Measurements from ENCODE around the gene SIL1.

Gene SIL1

GRCh38 chr5:138949988-138950387 lies 248.2 kb downstream of the SIL1 start:
- Histone ChIP-seq H3K36me3 (ENCODE audit: control insufficient read depth, insufficient read depth, low read length) (no peaks in the 10 kb centered on the region), H3K4me3 (ENCODE audit: low read length) (no peak overlapping the region), H3K9ac (ENCODE audit: low read length) (no peak overlapping the region), H3K27me3 (ENCODE audit: control insufficient read depth, insufficient read depth, low read length) (no peaks in the 10 kb centered on the region), H3K9me3 (ENCODE audit: control insufficient read depth, low read length) (no peaks in the 10 kb centered on the region), H3K4me1 (ENCODE audit: control insufficient read depth, insufficient read depth, low read length) (peaks cover 30% of the 10 kb centered on the region)

GRCh38 chr5:138949223-138949574 lies 249.0 kb downstream of the SIL1 start:
- Histone ChIP-seq H3K4me3 (ENCODE audit: low read length) (no peak overlapping the region), H3K9ac (ENCODE audit: low read length) (no peak overlapping the region), H3K9me3 (ENCODE audit: control insufficient read depth, low read length) (no peaks in the 10 kb centered on the region), H3K27me3 (ENCODE audit: control insufficient read depth, insufficient read depth, low read length) (no peaks in the 10 kb centered on the region), H3K36me3 (ENCODE audit: control insufficient read depth, insufficient read depth, low read length) (no peaks in the 10 kb centered on the region), H3K4me1 (ENCODE audit: control insufficient read depth, insufficient read depth, low read length) (peaks cover 24% of the 10 kb centered on the region)

- Histone ChIP-seq H3K27me3 (ENCODE audit: control insufficient read depth, insufficient read depth, low read length) (no peaks in the 10 kb centered on the region), H3K9me3 (ENCODE audit: control insufficient read depth, low read length) (no peaks in the 10 kb centered on the region), H3K36me3 (ENCODE audit: control insufficient read depth, insufficient read depth, low read length) (no peaks in the 10 kb centered on the region), H3K9ac (ENCODE audit: low read length) (no peak overlapping the region), H3K4me1 (ENCODE audit: control insufficient read depth, insufficient read depth, low read length) (peaks cover 19% of the 10 kb centered on the region), H3K4me3 (ENCODE audit: low read length) (no peak overlapping the region)
These were observed 249.5 kb downstream of the SIL1 start for GRCh38 chr5:138948471-138949222.

GRCh38 chr5:138947780-138948179 lies 250.4 kb downstream of the SIL1 start:
- Histone ChIP-seq H3K4me1 (ENCODE audit: control insufficient read depth, insufficient read depth, low read length) (peaks cover 10% of the 10 kb centered on the region), H3K36me3 (ENCODE audit: control insufficient read depth, insufficient read depth, low read length) (no peaks in the 10 kb centered on the region), H3K4me3 (ENCODE audit: low read length) (no peak overlapping the region), H3K9me3 (ENCODE audit: control insufficient read depth, low read length) (no peaks in the 10 kb centered on the region), H3K27me3 (ENCODE audit: control insufficient read depth, insufficient read depth, low read length) (no peaks in the 10 kb centered on the region), H3K9ac (ENCODE audit: low read length) (no peak overlapping the region)

GRCh38 chr5:138946831-138947560 lies 251.2 kb downstream of the SIL1 start:
- Histone ChIP-seq H3K9me3 (ENCODE audit: control insufficient read depth, low read length) (no peaks in the 10 kb centered on the region), H3K4me3 (ENCODE audit: low read length) (no peak overlapping the region), H3K36me3 (ENCODE audit: control insufficient read depth, insufficient read depth, low read length) (no peaks in the 10 kb centered on the region), H3K27me3 (ENCODE audit: control insufficient read depth, insufficient read depth, low read length) (no peaks in the 10 kb centered on the region), H3K9ac (ENCODE audit: low read length) (no peak overlapping the region), H3K4me1 (ENCODE audit: control insufficient read depth, insufficient read depth, low read length) (peaks cover 2% of the 10 kb centered on the region)

- Histone ChIP-seq H3K9me3 (ENCODE audit: control insufficient read depth, low read length) (no peaks in the 10 kb centered on the region), H3K36me3 (ENCODE audit: control insufficient read depth, insufficient read depth, low read length) (no peaks in the 10 kb centered on the region), H3K9ac (ENCODE audit: low read length) (no peak overlapping the region), H3K4me1 (ENCODE audit: control insufficient read depth, insufficient read depth, low read length) (no peaks in the 10 kb centered on the region), H3K27me3 (ENCODE audit: control insufficient read depth, insufficient read depth, low read length) (no peaks in the 10 kb centered on the region), H3K4me3 (ENCODE audit: low read length) (no peak overlapping the region)
These were observed 251.9 kb downstream of the SIL1 start for GRCh38 chr5:138946241-138946623.

- no peak overlapping the region for H3K4me3 ChIP-seq (ENCODE audit: low read length)
These were observed 252.5 kb downstream of the SIL1 start for GRCh38 chr5:138945421-138946240.

GRCh38 chr5:138944527-138945322 lies 253.4 kb downstream of the SIL1 start:
- no peaks in the 10 kb centered on the region for H3K27me3 ChIP-seq (ENCODE audit: control insufficient read depth, insufficient read depth, low read length)
- no peaks in the 10 kb centered on the region for H3K9me3 ChIP-seq (ENCODE audit: control insufficient read depth, low read length)
- no peaks in the 10 kb centered on the region for H3K36me3 ChIP-seq (ENCODE audit: control insufficient read depth, insufficient read depth, low read length)
- no peak overlapping the region for H3K4me3 ChIP-seq (ENCODE audit: low read length)
- H3K4me1 ChIP-seq (ENCODE audit: control insufficient read depth, insufficient read depth, low read length) = no peaks in the 10 kb centered on the region
- H3K9ac ChIP-seq (ENCODE audit: low read length) = no peak overlapping the region

More at GRCh38 chr5:138945421-138946240, 252.5 kb downstream of the SIL1 start:
- Histone ChIP-seq H3K9ac (ENCODE audit: low read length) (no peak overlapping the region), H3K9me3 (ENCODE audit: control insufficient read depth, low read length) (no peaks in the 10 kb centered on the region), H3K4me1 (ENCODE audit: control insufficient read depth, insufficient read depth, low read length) (no peaks in the 10 kb centered on the region), H3K27me3 (ENCODE audit: control insufficient read depth, insufficient read depth, low read length) (no peaks in the 10 kb centered on the region), H3K36me3 (ENCODE audit: control insufficient read depth, insufficient read depth, low read length) (no peaks in the 10 kb centered on the region)

GRCh38 chr5:138943599-138944173 lies 254.5 kb downstream of the SIL1 start:
- H3K9me3 ChIP-seq (ENCODE audit: control insufficient read depth, low read length) = no peaks in the 10 kb centered on the region
- H3K27me3 ChIP-seq (ENCODE audit: control insufficient read depth, insufficient read depth, low read length) = no peaks in the 10 kb centered on the region
- no peak overlapping the region for H3K9ac ChIP-seq (ENCODE audit: low read length)
- H3K4me1 ChIP-seq (ENCODE audit: control insufficient read depth, insufficient read depth, low read length) = no peaks in the 10 kb centered on the region
- no peaks in the 10 kb centered on the region for H3K36me3 ChIP-seq (ENCODE audit: control insufficient read depth, insufficient read depth, low read length)
- no peak overlapping the region for H3K4me3 ChIP-seq (ENCODE audit: low read length)

- no peak overlapping the region for H3K4me3 ChIP-seq (ENCODE audit: low read length)
- no peaks in the 10 kb centered on the region for H3K27me3 ChIP-seq (ENCODE audit: control insufficient read depth, insufficient read depth, low read length)
- H3K4me1 ChIP-seq (ENCODE audit: control insufficient read depth, insufficient read depth, low read length) = peaks cover 4% of the 10 kb centered on the region
- no peak overlapping the region for H3K9ac ChIP-seq (ENCODE audit: low read length)
- H3K36me3 ChIP-seq (ENCODE audit: control insufficient read depth, insufficient read depth, low read length) = no peaks in the 10 kb centered on the region
- H3K9me3 ChIP-seq (ENCODE audit: control insufficient read depth, low read length) = no peaks in the 10 kb centered on the region
These were observed 255.3 kb downstream of the SIL1 start for GRCh38 chr5:138942861-138943260.

- Histone ChIP-seq H3K4me3 (ENCODE audit: low read length) (no peak overlapping the region), H3K4me1 (ENCODE audit: control insufficient read depth, insufficient read depth, low read length) (peaks cover 4% of the 10 kb centered on the region), H3K9ac (ENCODE audit: low read length) (no peak overlapping the region), H3K9me3 (ENCODE audit: control insufficient read depth, low read length) (no peaks in the 10 kb centered on the region), H3K27me3 (ENCODE audit: control insufficient read depth, insufficient read depth, low read length) (no peaks in the 10 kb centered on the region), H3K36me3 (ENCODE audit: control insufficient read depth, insufficient read depth, low read length) (no peaks in the 10 kb centered on the region)
These were observed 256.1 kb downstream of the SIL1 start for GRCh38 chr5:138942066-138942465.

Data from mucosa of stomach (tissue), 1 donor.